Kidney epithelial cell (primary cell): ENCODE results near the gene SLC25A33. TPM values are rescaled to one million over a fixed set of nuclear protein-coding genes. Genes with fewer than 3 reads are reported as not detected.
A peak's percentile ranks its signal among the peaks of the same experiment; 100 is the strongest.
"Not testable (repeated sequence)": the region's sequence is repeated elsewhere in the genome, so short reads cannot be mapped to it uniquely, and the experiment has no call there.

ENCODE experiments used
- DNase-seq: peaks from one replicate; pipeline ENCODE4 v3.0.0-alpha.2; 2010; ENCODE audit warnings: low read depth
- H3K27me3 ChIP-seq: 2 replicates; pipeline ENCODE4 v1.6.0; 2011; ENCODE audit warnings: low read length; ENCODE audit not compliant: control insufficient read depth, insufficient read depth
- H3K36me3 ChIP-seq: 2 replicates; pipeline ENCODE4 v1.5.1; 2011; ENCODE audit warnings: low read length; ENCODE audit not compliant: control insufficient read depth, insufficient read depth
- H3K4me3 ChIP-seq: 2 replicates; pipeline ENCODE4 v1.5.1; 2011; ENCODE audit warnings: low read depth, mild to moderate bottlenecking, control low read depth, low read length
- CTCF ChIP-seq: IDR thresholded peaks from 2 replicates; pipeline ENCODE4 v1.5.1; 2011; ENCODE audit warnings: mild to moderate bottlenecking, moderate library complexity, low read length, control low read depth, inconsistent platforms; ENCODE audit not compliant: insufficient read depth, poor library complexity, severe bottlenecking
- total RNA-seq: library from RNA; depleted of rRNA; stranded (reverse); fragments of >200 nt; gene quantifications from 2 replicates; pipeline ENCODE4 v1.2.3, GENCODE V29; 2015

SLC25A33 gene
- total RNA-seq, 1 donor from 2014 or later, result 12.0 TPM

- TF ChIP-seq CTCF, result no peak
- Histone ChIP-seq H3K36me3 (no peaks in the 10 kb centered on the region), H3K4me3 (no peak overlapping the region), H3K27me3 (no peaks in the 10 kb centered on the region)
- DNase-seq, result peak; percentile 75
These were observed 38.2 kb upstream of the SLC25A33 start for GRCh38 chr1:9500756-9501754.

GRCh38 chr1:9503001-9503675 is 36.1 kb upstream of the SLC25A33 start:
- Histone ChIP-seq H3K36me3 (no peaks in the 10 kb centered on the region), H3K4me3 (no peak overlapping the region), H3K27me3 (no peaks in the 10 kb centered on the region)
- no peak for TF ChIP-seq CTCF
- DNase-seq, result no peak

- DNase-seq, result no peak
- no peaks in the 10 kb centered on the region for H3K27me3 ChIP-seq
- H3K36me3 ChIP-seq, result no peaks in the 10 kb centered on the region
- no peak for TF ChIP-seq CTCF
- H3K4me3 ChIP-seq, result no peak overlapping the region
These were observed 34.1 kb upstream of the SLC25A33 start for GRCh38 chr1:9505143-9505542.

- no peak for TF ChIP-seq CTCF
These were observed 32.4 kb upstream of the SLC25A33 start for GRCh38 chr1:9506901-9507300.

GRCh38 chr1:9510130-9510529 is 29.1 kb upstream of the SLC25A33 start:
- no peak for TF ChIP-seq CTCF
- Histone ChIP-seq H3K36me3 (no peaks in the 10 kb centered on the region), H3K27me3 (no peaks in the 10 kb centered on the region), H3K4me3 (no peak overlapping the region)
- DNase-seq, result no peak

More at GRCh38 chr1:9506901-9507300, 32.4 kb upstream of the SLC25A33 start:
- Histone ChIP-seq H3K27me3 (no peaks in the 10 kb centered on the region), H3K4me3 (no peak overlapping the region), H3K36me3 (no peaks in the 10 kb centered on the region)
- DNase-seq, result no peak

- DNase-seq, H3K27me3 ChIP-seq, H3K36me3 ChIP-seq, H3K4me3 ChIP-seq: not testable (repeated sequence)
These were observed 23.7 kb upstream of the SLC25A33 start for GRCh38 chr1:9515550-9515949.
